ENCODE data around the gene IFNLR1. TPM values are rescaled to one million over a fixed set of nuclear protein-coding genes. Genes with fewer than 3 reads are reported as not detected.

IFNLR1 gene
- polyA plus RNA-seq, 3 donors: not detected

DNA sequence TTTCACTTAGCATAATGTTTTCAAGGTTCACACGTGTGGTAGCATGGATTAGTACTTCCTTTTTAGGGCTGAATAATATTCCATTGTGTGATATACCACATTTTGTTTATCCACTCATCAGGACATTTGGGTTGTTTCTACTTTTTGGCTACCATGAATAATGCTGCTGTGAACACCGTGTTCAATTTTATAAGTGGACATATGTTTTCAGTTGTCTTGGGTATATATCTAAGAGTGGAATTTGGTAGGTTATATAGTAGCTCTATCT lies 47.9 kb downstream of the IFNLR1 start:
- peaks cover 2 to 13% (median 7%) of the 10 kb centered on the region in 7 donors for H3K9me3 Mint-ChIP-seq
- Histone ChIP-seq H3K27me3 (ENCODE audit: control insufficient read depth in 2 of 2, insufficient read depth in 2 of 2, low read length in 2 of 2) (no peaks in the 10 kb centered on the region), H2AFZ (ENCODE audit: insufficient read depth, low read depth, low read length, poor library complexity, severe bottlenecking) (no peak overlapping the region), H3K27ac (ENCODE audit: low read depth in 1 of 2, low read length in 2 of 2) (no peak overlapping the region), H3K36me3 (replicated peaks in 1 of 2; ENCODE audit: control insufficient read depth in 1 of 2, insufficient read depth in 2 of 2, low read length in 2 of 2) (no peaks in the 10 kb centered on the region), H3K4me3 (replicated peaks in 1 of 3; ENCODE audit: low read depth in 2 of 3, low read length in 3 of 3) (no peak overlapping the region), H3K79me2 (ENCODE audit: insufficient read depth, low read length) (no peaks in the 10 kb centered on the region), H3K9me3 (replicated peaks in 1 of 2; ENCODE audit: control insufficient read depth in 1 of 2, insufficient read depth in 1 of 2, low read length in 2 of 2) (no peaks in the 10 kb centered on the region), H4K20me1 (ENCODE audit: insufficient read depth, low read length) (no peaks in the 10 kb centered on the region), H3K4me1 (ENCODE audit: control insufficient read depth in 1 of 2, insufficient read depth in 2 of 2, low read length in 2 of 2) (no peaks in the 10 kb centered on the region), H3K9ac (ENCODE audit: insufficient read depth, low read length, poor library complexity, severe bottlenecking) (no peak overlapping the region), H3K4me2 (replicated peaks; ENCODE audit: extremely low read depth, low read length, poor library complexity, severe bottlenecking) (no peak overlapping the region)
- H3K27me3 Mint-ChIP-seq (ENCODE audit: low read depth in 3 of 3): peaks cover 2 to 12% (median 6%) of the 10 kb centered on the region in 3 donors
- intact Hi-C loops (cut with micrococcal nuclease): no loop called here
- H3K36me3 Mint-ChIP-seq: no peaks in the 10 kb centered on the region
- 100% methylated on average over 1 of the region's 2 CpGs for WGBS (ENCODE audit: insufficient coverage)
- H3K27ac Mint-ChIP-seq: no peak overlapping the region
- TF ChIP-seq, protein P1, sequence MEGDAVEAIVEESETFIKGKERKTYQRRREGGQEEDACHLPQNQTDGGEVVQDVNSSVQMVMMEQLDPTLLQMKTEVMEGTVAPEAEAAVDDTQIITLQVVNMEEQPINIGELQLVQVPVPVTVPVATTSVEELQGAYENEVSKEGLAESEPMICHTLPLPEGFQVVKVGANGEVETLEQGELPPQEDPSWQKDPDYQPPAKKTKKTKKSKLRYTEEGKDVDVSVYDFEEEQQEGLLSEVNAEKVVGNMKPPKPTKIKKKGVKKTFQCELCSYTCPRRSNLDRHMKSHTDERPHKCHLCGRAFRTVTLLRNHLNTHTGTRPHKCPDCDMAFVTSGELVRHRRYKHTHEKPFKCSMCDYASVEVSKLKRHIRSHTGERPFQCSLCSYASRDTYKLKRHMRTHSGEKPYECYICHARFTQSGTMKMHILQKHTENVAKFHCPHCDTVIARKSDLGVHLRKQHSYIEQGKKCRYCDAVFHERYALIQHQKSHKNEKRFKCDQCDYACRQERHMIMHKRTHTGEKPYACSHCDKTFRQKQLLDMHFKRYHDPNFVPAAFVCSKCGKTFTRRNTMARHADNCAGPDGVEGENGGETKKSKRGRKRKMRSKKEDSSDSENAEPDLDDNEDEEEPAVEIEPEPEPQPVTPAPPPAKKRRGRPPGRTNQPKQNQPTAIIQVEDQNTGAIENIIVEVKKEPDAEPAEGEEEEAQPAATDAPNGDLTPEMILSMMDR (IDR thresholded peaks at IDR 0.05): no peak
- no peak for DNase-seq
- H3K4me1 Mint-ChIP-seq: no peaks in the 10 kb centered on the region
- H3K4me3 Mint-ChIP-seq: no peak overlapping the region

DNA sequence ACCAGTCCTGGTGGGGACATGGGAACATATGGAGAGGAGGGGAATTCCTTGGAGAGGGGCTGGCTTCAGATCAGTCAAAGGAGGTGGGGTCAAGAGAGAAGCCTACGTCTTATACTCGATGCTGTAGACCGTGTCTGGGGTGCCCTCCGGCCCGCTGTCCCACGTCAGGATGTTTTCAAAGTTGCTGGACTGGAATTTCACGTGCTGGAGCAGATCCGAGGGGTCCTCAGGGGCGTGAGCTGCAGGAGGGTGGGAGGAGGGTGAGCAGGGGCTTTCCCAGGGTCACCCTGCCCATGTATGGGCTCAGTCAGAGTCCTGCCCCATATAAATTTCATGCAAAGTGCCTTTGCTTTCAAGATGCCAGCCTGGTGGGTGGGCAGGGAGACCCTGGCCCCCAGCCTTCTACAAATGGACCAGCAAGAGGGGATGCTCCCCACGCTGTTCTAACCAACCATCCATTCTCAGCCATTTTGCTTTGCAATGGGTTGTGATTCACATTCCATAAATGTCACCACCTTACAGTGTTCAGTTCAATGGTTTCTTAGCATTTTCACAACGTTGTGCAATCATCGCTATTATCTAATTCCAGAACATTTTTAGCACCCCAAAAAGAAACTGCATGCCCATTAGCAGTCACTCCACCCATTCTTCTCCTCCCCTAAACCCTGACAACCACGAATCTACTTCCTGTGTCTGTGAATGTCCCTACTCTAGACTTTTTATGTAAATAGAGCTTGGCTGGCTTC lies 48.4 kb downstream of the IFNLR1 start:
- H3K4me1 Mint-ChIP-seq: no peaks in the 10 kb centered on the region
- no peak overlapping the region for H3K4me3 ChIP-seq (replicated peaks in 1 of 3; ENCODE audit: low read depth in 2 of 3, low read length in 3 of 3)
- H3K9ac ChIP-seq (ENCODE audit: insufficient read depth, low read length, poor library complexity, severe bottlenecking): no peak overlapping the region
- peaks cover 3 to 9% (median 6%) of the 10 kb centered on the region in 3 donors for H3K27me3 Mint-ChIP-seq (ENCODE audit: low read depth in 3 of 3)
- no peaks in the 10 kb centered on the region for H3K27me3 ChIP-seq (ENCODE audit: control insufficient read depth in 2 of 2, insufficient read depth in 2 of 2, low read length in 2 of 2)
- 71% methylated on average over 10 of the region's 13 CpGs for WGBS (ENCODE audit: insufficient coverage)
- no peak overlapping the region for H3K4me3 Mint-ChIP-seq
- TF ChIP-seq, protein P1 (IDR thresholded peaks at IDR 0.05): no peak
- H3K9me3 ChIP-seq (replicated peaks in 1 of 2; ENCODE audit: control insufficient read depth in 1 of 2, insufficient read depth in 1 of 2, low read length in 2 of 2): no peaks in the 10 kb centered on the region
- H2AFZ ChIP-seq (ENCODE audit: insufficient read depth, low read depth, low read length, poor library complexity, severe bottlenecking): no peak overlapping the region
- no peak for DNase-seq
- H4K20me1 ChIP-seq (ENCODE audit: insufficient read depth, low read length): no peaks in the 10 kb centered on the region
- H3K4me2 ChIP-seq (replicated peaks; ENCODE audit: extremely low read depth, low read length, poor library complexity, severe bottlenecking): no peak overlapping the region
- no peak overlapping the region for H3K27ac ChIP-seq (ENCODE audit: low read depth in 1 of 2, low read length in 2 of 2)
- no peaks in the 10 kb centered on the region for H3K79me2 ChIP-seq (ENCODE audit: insufficient read depth, low read length)
- intact Hi-C loops (cut with micrococcal nuclease): no loop called here
- peak overlapping the region in 1 of 7 donors; percentile 28 for H3K27ac Mint-ChIP-seq
- no peaks in the 10 kb centered on the region for H3K36me3 ChIP-seq (replicated peaks in 1 of 2; ENCODE audit: control insufficient read depth in 1 of 2, insufficient read depth in 2 of 2, low read length in 2 of 2)
- peaks cover 2 to 13% (median 7%) of the 10 kb centered on the region in 7 donors for H3K9me3 Mint-ChIP-seq
- no peaks in the 10 kb centered on the region for H3K36me3 Mint-ChIP-seq
- H3K4me1 ChIP-seq (ENCODE audit: control insufficient read depth in 1 of 2, insufficient read depth in 2 of 2, low read length in 2 of 2): no peaks in the 10 kb centered on the region

Measured in CD14-positive monocyte (primary cell).